ENCODE measurements around the gene C5. TPM values are rescaled to one million over a fixed set of nuclear protein-coding genes. Genes with fewer than 3 reads are reported as not detected.

The C5 gene
- total and polyA plus RNA-seq, 2 experiments from 2014 or later = 0.31 TPM; not detected in 1

DNA sequence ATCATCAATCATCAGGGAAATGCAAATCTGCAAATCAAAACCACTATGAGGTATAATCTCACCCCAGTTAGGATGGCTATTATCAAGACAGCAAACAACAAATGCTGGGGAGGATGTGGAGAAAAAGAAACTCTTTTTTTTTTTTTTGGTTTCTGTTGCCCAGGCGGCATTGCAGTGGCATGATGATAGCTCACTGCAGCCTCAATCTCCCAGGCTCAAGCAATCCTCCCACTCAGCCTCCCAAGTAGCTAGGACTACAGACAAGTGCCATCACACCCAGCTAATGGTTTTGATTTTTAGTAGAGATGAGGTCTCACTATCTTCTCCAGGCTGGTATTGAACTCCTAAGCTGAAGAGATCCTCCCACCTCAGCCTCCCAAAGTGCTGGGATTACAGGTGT is 19.3 kb upstream of the C5 start:
- Histone ChIP-seq H2AFZ (no peak overlapping the region), H3K4me2 (no peak overlapping the region), H3K27me3 (ENCODE audit: insufficient read depth) (peaks cover 70% of the 10 kb centered on the region), H4K20me1 (replicated peaks; ENCODE audit: insufficient read depth) (peaks cover 16% of the 10 kb centered on the region), H3K79me2 (replicated peaks; ENCODE audit: insufficient read depth) (no peaks in the 10 kb centered on the region), H3K27ac (ENCODE audit: low read depth) (no peak overlapping the region), H3K36me3 (ENCODE audit: insufficient read depth) (no peaks in the 10 kb centered on the region), H3F3A (replicated peaks; ENCODE audit: low read depth) (peaks cover 12% of the 10 kb centered on the region), H3K9me2 (ENCODE audit: insufficient read depth) (no peaks in the 10 kb centered on the region), H3K4me3 (no peak overlapping the region), H3K4me1 (ENCODE audit: insufficient read depth) (peaks cover 16% of the 10 kb centered on the region)
- Mint-ChIP-seq H3K36me3 (ENCODE audit: low read depth) (peaks cover 5% of the 10 kb centered on the region), H3K4me3 (no peak overlapping the region), H3K27me3 (ENCODE audit: insufficient read depth, low read depth, poor library complexity) (peaks cover 37% of the 10 kb centered on the region), H3K9me3 (no peaks in the 10 kb centered on the region; the same call in 2 of the 3 replicates), H3K4me1 (peaks cover 10% of the 10 kb centered on the region), H3K27ac (no peak overlapping the region)
- TF ChIP-seq, protein P1, sequence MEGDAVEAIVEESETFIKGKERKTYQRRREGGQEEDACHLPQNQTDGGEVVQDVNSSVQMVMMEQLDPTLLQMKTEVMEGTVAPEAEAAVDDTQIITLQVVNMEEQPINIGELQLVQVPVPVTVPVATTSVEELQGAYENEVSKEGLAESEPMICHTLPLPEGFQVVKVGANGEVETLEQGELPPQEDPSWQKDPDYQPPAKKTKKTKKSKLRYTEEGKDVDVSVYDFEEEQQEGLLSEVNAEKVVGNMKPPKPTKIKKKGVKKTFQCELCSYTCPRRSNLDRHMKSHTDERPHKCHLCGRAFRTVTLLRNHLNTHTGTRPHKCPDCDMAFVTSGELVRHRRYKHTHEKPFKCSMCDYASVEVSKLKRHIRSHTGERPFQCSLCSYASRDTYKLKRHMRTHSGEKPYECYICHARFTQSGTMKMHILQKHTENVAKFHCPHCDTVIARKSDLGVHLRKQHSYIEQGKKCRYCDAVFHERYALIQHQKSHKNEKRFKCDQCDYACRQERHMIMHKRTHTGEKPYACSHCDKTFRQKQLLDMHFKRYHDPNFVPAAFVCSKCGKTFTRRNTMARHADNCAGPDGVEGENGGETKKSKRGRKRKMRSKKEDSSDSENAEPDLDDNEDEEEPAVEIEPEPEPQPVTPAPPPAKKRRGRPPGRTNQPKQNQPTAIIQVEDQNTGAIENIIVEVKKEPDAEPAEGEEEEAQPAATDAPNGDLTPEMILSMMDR (conservative IDR thresholded peaks at IDR 0.05; ENCODE audit: low read depth in 2 of 2) = no peak
- TF ChIP-seq JUNB (IDR thresholded peaks at IDR 0.05; ENCODE audit: unreplicated experiment) = no peak
- no peak for ATAC-seq
- DNase-seq (ENCODE audit: low spot score) = no peak

DNA sequence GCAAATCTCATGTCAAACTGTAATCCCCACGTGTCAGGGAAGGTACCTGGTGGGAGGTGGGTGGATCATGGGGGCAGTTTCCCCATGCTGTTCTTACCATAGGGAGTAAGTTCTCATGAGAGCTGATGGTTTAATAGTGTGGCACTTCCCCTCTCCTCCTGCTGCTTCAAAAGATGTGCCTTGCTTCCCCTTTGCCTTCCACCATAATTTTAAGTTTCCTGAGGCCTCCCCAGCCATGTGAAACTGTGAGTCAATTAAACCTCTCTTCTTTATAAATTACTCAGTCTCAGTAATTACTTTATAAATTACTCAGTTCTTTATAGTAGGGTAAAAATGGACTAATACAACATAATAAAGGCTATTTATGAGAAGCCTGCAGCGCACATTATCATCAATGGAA is 17.6 kb upstream of the C5 start:
- Histone ChIP-seq H3F3A (replicated peaks; ENCODE audit: low read depth) (no peaks in the 10 kb centered on the region), H3K9me2 (ENCODE audit: insufficient read depth) (no peaks in the 10 kb centered on the region), H2AFZ (no peak overlapping the region), H3K4me3 (no peak overlapping the region), H3K79me2 (replicated peaks; ENCODE audit: insufficient read depth) (no peaks in the 10 kb centered on the region), H3K4me1 (ENCODE audit: insufficient read depth) (peaks cover 1% of the 10 kb centered on the region; the same call in 1 of the 2 replicates), H3K27ac (ENCODE audit: low read depth) (no peak overlapping the region), H3K36me3 (ENCODE audit: insufficient read depth) (no peaks in the 10 kb centered on the region), H3K27me3 (ENCODE audit: insufficient read depth) (peaks cover 52% of the 10 kb centered on the region), H4K20me1 (replicated peaks; ENCODE audit: insufficient read depth) (peaks cover 16% of the 10 kb centered on the region), H3K4me2 (no peak overlapping the region)
- Mint-ChIP-seq H3K9me3 (no peaks in the 10 kb centered on the region; the same call in 2 of the 3 replicates), H3K27ac (no peak overlapping the region), H3K36me3 (ENCODE audit: low read depth) (peaks cover 5% of the 10 kb centered on the region; the same call in 2 of the 3 replicates), H3K27me3 (ENCODE audit: insufficient read depth, low read depth, poor library complexity) (peaks cover 24% of the 10 kb centered on the region), H3K4me3 (no peak overlapping the region), H3K4me1 (no peaks in the 10 kb centered on the region; the same call in 2 of the 3 replicates)
- ATAC-seq (no peak), DNase-seq (ENCODE audit: low spot score) (no peak)
- TF ChIP-seq, protein P2, sequence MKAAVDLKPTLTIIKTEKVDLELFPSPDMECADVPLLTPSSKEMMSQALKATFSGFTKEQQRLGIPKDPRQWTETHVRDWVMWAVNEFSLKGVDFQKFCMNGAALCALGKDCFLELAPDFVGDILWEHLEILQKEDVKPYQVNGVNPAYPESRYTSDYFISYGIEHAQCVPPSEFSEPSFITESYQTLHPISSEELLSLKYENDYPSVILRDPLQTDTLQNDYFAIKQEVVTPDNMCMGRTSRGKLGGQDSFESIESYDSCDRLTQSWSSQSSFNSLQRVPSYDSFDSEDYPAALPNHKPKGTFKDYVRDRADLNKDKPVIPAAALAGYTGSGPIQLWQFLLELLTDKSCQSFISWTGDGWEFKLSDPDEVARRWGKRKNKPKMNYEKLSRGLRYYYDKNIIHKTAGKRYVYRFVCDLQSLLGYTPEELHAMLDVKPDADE (IDR thresholded peaks at IDR 0.05) = no peak
- TF ChIP-seq CREB1 (CRISPR knock-in tag; IDR thresholded peaks at IDR 0.05; ENCODE audit: low read depth) = no peak
- TF ChIP-seq, protein P3, sequence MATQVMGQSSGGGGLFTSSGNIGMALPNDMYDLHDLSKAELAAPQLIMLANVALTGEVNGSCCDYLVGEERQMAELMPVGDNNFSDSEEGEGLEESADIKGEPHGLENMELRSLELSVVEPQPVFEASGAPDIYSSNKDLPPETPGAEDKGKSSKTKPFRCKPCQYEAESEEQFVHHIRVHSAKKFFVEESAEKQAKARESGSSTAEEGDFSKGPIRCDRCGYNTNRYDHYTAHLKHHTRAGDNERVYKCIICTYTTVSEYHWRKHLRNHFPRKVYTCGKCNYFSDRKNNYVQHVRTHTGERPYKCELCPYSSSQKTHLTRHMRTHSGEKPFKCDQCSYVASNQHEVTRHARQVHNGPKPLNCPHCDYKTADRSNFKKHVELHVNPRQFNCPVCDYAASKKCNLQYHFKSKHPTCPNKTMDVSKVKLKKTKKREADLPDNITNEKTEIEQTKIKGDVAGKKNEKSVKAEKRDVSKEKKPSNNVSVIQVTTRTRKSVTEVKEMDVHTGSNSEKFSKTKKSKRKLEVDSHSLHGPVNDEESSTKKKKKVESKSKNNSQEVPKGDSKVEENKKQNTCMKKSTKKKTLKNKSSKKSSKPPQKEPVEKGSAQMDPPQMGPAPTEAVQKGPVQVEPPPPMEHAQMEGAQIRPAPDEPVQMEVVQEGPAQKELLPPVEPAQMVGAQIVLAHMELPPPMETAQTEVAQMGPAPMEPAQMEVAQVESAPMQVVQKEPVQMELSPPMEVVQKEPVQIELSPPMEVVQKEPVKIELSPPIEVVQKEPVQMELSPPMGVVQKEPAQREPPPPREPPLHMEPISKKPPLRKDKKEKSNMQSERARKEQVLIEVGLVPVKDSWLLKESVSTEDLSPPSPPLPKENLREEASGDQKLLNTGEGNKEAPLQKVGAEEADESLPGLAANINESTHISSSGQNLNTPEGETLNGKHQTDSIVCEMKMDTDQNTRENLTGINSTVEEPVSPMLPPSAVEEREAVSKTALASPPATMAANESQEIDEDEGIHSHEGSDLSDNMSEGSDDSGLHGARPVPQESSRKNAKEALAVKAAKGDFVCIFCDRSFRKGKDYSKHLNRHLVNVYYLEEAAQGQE (IDR thresholded peaks at IDR 0.05; ENCODE audit: unreplicated experiment) = no peak
- TF ChIP-seq, protein P1 (conservative IDR thresholded peaks at IDR 0.05; ENCODE audit: low read depth in 2 of 2) = no peak
- TF ChIP-seq JUNB (IDR thresholded peaks at IDR 0.05; ENCODE audit: unreplicated experiment) = no peak
- TF ChIP-seq STAT1 (IDR thresholded peaks at IDR 0.05; ENCODE audit: unreplicated experiment) = no peak
- TF ChIP-seq NANOG (IDR thresholded peaks at IDR 0.05; ENCODE audit: borderline replicate concordance) = no peak
- no peak for TF ChIP-seq ZNF114 (CRISPR knock-in tag; IDR thresholded peaks at IDR 0.05)
- no peak for TF ChIP-seq POLR2AphosphoS5 (IDR thresholded peaks at IDR 0.05; ENCODE audit: low read depth)
- TF ChIP-seq ZNF331 (CRISPR knock-in tag; IDR thresholded peaks at IDR 0.05; ENCODE audit: low read depth) = no peak
- no peak for TF ChIP-seq EZH2 (IDR thresholded peaks at IDR 0.05; ENCODE audit: low read depth, unreplicated experiment)
- TF ChIP-seq EZH2phosphoT487 (IDR thresholded peaks at IDR 0.05; ENCODE audit: unreplicated experiment) = no peak

All from GM23338 (cell line).